Measurements from ENCODE around the gene DERA. TPM values are rescaled to one million over a fixed set of nuclear protein-coding genes. Genes with fewer than 3 reads are reported as not detected.
"Not testable (repeated sequence)": the region's sequence is repeated elsewhere in the genome, so short reads cannot be mapped to it uniquely, and the experiment has no call there.

The DERA gene
- total RNA-seq, 1 experiment from 2014 or later = 43.7 TPM

GRCh38 chr12:16048511-16048910 lies 137.4 kb downstream of the DERA start:
- Histone ChIP-seq H3K9me3 (ENCODE audit: low read depth, low read length, poor library complexity, severe bottlenecking) (peaks cover 6% of the 10 kb centered on the region), H3K36me3 (ENCODE audit: insufficient read depth, low read length, poor library complexity, severe bottlenecking) (no peaks in the 10 kb centered on the region), H3K4me3 (ENCODE audit: low read depth, low read length, poor library complexity, severe bottlenecking) (no peak overlapping the region), H3K27me3 (replicated peaks; ENCODE audit: insufficient read depth, low read depth, low read length, poor library complexity) (no peaks in the 10 kb centered on the region), H3K27ac (ENCODE audit: low read depth, low read length, poor library complexity, severe bottlenecking) (no peak overlapping the region), H3K4me1 (ENCODE audit: insufficient read depth, low read length, poor library complexity, severe bottlenecking) (no peaks in the 10 kb centered on the region)
- ChIA-PET CTCF (no interaction called here), POLR2A (ENCODE audit: low non-redundant PET) (no interaction called here)
- DNase-seq (ENCODE audit: low spot score) = no peak
- TF ChIP-seq CTCF (conservative IDR thresholded peaks at IDR 0.05; ENCODE audit: low read depth, low read length) (no peak), EZH2 (IDR thresholded peaks at IDR 0.05; ENCODE audit: borderline replicate concordance, low read depth, low read length, poor library complexity, severe bottlenecking) (no peak)
- intact Hi-C loops (cut with micrococcal nuclease; ENCODE audit: unreplicated experiment) = no loop called here
- no TSS peak for BruUV-seq (replicated peaks)

DNA sequence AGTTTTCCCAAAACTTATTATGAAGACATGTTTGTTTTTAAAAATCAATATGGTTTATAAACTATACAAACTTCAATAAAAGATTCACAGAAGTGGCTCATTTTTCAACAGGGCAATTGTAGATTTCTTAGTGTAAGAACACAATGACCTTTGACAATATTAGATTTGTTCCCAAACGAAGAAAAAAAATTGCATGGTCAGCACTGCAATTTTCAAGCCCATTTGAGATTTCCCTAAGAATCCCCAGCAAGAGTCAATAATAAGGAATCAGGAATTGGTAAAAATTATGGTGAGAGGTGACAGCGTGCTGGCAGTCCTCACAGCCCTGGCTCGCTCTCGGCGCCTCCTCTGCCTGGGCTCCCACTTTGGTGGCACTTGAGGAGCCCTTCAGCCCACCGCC lies 145.8 kb downstream of the DERA start:
- H3K36me3 ChIP-seq (ENCODE audit: insufficient read depth, low read length, poor library complexity, severe bottlenecking) = no peaks in the 10 kb centered on the region
- no peak overlapping the region for H3K27ac ChIP-seq (ENCODE audit: low read depth, low read length, poor library complexity, severe bottlenecking)
- no peaks in the 10 kb centered on the region for H3K4me1 ChIP-seq (ENCODE audit: insufficient read depth, low read length, poor library complexity, severe bottlenecking)
- no TSS peak for BruUV-seq (replicated peaks)
- no peak overlapping the region for H3K4me3 ChIP-seq (ENCODE audit: low read depth, low read length, poor library complexity, severe bottlenecking)
- DNase-seq (ENCODE audit: low spot score) = no peak
- H3K9me3 ChIP-seq (ENCODE audit: low read depth, low read length, poor library complexity, severe bottlenecking) = no peaks in the 10 kb centered on the region
- CTCF ChIA-PET = no interaction called here
- TF ChIP-seq CTCF (conservative IDR thresholded peaks at IDR 0.05; ENCODE audit: low read depth, low read length) (no peak), EZH2 (IDR thresholded peaks at IDR 0.05; ENCODE audit: borderline replicate concordance, low read depth, low read length, poor library complexity, severe bottlenecking) (no peak)
- H3K27me3 ChIP-seq (replicated peaks; ENCODE audit: insufficient read depth, low read depth, low read length, poor library complexity) = no peaks in the 10 kb centered on the region
- intact Hi-C loops (cut with micrococcal nuclease; ENCODE audit: unreplicated experiment) = no loop called here
- POLR2A ChIA-PET (ENCODE audit: low non-redundant PET) = no interaction called here

DNA sequence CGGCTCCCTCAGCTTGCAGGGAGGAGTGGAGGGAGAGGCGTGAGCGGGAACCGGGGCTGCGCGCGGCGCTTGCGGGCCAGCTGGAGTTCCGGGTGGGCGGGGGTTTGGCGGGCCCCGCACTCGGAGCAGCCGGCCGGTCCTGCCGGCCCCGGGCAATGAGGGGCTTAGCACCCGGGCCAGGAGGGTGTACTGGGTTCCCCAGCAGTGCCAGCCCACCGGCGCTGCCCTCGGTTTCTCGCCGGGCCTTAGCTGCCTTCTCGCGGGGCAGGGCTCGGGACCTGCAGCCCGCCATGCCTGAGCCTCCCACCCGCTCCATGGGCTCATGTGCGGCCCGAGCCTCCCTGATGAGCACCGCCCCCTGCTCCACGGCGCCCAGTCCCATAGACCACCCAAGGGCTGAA lies 146.2 kb downstream of the DERA start:
- intact Hi-C loops (cut with micrococcal nuclease; ENCODE audit: unreplicated experiment); H3K27me3 ChIP-seq (replicated peaks; ENCODE audit: insufficient read depth, low read depth, low read length, poor library complexity); H3K36me3 ChIP-seq (ENCODE audit: insufficient read depth, low read length, poor library complexity, severe bottlenecking); POLR2A ChIA-PET (ENCODE audit: low non-redundant PET); DNase-seq (ENCODE audit: low spot score); CTCF ChIA-PET; H3K4me1 ChIP-seq (ENCODE audit: insufficient read depth, low read length, poor library complexity, severe bottlenecking); H3K27ac ChIP-seq (ENCODE audit: low read depth, low read length, poor library complexity, severe bottlenecking); BruUV-seq (replicated peaks); H3K9me3 ChIP-seq (ENCODE audit: low read depth, low read length, poor library complexity, severe bottlenecking); H3K4me3 ChIP-seq (ENCODE audit: low read depth, low read length, poor library complexity, severe bottlenecking): not testable (repeated sequence)

DNA sequence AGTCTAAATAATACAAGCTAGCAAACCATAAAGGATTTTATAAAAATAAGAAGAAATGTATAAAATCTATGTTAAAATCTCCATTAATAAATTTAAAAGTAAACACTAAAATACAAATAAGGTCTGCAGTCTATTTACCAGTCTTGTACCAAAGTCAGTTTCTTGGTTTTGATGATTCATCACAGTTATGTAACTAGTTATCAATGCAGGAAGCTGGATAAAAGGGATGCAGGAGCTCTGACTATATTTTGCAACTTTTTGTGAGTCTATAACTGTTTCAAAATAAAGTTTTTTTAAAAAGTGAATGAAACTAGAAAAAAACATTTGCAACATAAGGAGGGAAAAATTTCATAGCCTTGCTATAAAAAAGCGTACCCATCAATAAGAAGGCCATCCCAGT lies 151.5 kb downstream of the DERA start:
- POLR2A ChIA-PET (ENCODE audit: low non-redundant PET) = no interaction called here

More for the DNA sequence above, 151.5 kb downstream of the DERA start:
- H3K4me1 ChIP-seq (ENCODE audit: insufficient read depth, low read length, poor library complexity, severe bottlenecking) = no peaks in the 10 kb centered on the region
- no peaks in the 10 kb centered on the region for H3K9me3 ChIP-seq (ENCODE audit: low read depth, low read length, poor library complexity, severe bottlenecking)
- H3K4me3 ChIP-seq (ENCODE audit: low read depth, low read length, poor library complexity, severe bottlenecking) = no peak overlapping the region
- no peaks in the 10 kb centered on the region for H3K27me3 ChIP-seq (replicated peaks; ENCODE audit: insufficient read depth, low read depth, low read length, poor library complexity)
- BruUV-seq (replicated peaks) = no TSS peak
- DNase-seq (ENCODE audit: low spot score) = no peak
- CTCF ChIA-PET = no interaction called here
- H3K27ac ChIP-seq (ENCODE audit: low read depth, low read length, poor library complexity, severe bottlenecking) = no peak overlapping the region
- TF ChIP-seq CTCF (conservative IDR thresholded peaks at IDR 0.05; ENCODE audit: low read depth, low read length) = no peak
- TF ChIP-seq EZH2 (IDR thresholded peaks at IDR 0.05; ENCODE audit: borderline replicate concordance, low read depth, low read length, poor library complexity, severe bottlenecking) = no peak
- intact Hi-C loops (cut with micrococcal nuclease; ENCODE audit: unreplicated experiment) = no loop called here
- H3K36me3 ChIP-seq (ENCODE audit: insufficient read depth, low read length, poor library complexity, severe bottlenecking) = no peaks in the 10 kb centered on the region

Measured in A673 (cell line).